Dendritic cell treated with granulocyte-macrophage colony-stimulating factor and Interleukin-4, amounts not matched to agents 40 ng/mL and 50 ng/mL, for 4 days (primary cell): ENCODE measurements around the gene SPATA31D4.

ENCODE experiments used
- H3K27ac Mint-ChIP-seq: one replicate; pipeline ENCODE4 v1.8.0; 2022; ENCODE audit warnings: mild to moderate bottlenecking, mixed read lengths
- H3K27me3 Mint-ChIP-seq: one replicate; pipeline ENCODE4 v1.8.0; 2022; ENCODE audit warnings: mild to moderate bottlenecking, mixed read lengths
- H3K36me3 Mint-ChIP-seq: one replicate; pipeline ENCODE4 v1.8.0; 2022; ENCODE audit warnings: low read depth, mixed read lengths
- H3K4me1 Mint-ChIP-seq: one replicate; pipeline ENCODE4 v1.8.0; 2022; ENCODE audit warnings: low read depth, mixed read lengths
- H3K4me3 Mint-ChIP-seq: one replicate; pipeline ENCODE4 v1.8.0; 2022; ENCODE audit warnings: mild to moderate bottlenecking, moderate library complexity, mixed read lengths
- H3K9me3 Mint-ChIP-seq: one replicate; pipeline ENCODE4 v1.8.0; 2022; ENCODE audit warnings: mixed read lengths
- intact Hi-C: fragments of 100-400 bp; cut with micrococcal nuclease; formaldehyde crosslinking; loops from one replicate; pipeline ENCODE4 v1.15.0; 2022

The SPATA31D4 gene

DNA sequence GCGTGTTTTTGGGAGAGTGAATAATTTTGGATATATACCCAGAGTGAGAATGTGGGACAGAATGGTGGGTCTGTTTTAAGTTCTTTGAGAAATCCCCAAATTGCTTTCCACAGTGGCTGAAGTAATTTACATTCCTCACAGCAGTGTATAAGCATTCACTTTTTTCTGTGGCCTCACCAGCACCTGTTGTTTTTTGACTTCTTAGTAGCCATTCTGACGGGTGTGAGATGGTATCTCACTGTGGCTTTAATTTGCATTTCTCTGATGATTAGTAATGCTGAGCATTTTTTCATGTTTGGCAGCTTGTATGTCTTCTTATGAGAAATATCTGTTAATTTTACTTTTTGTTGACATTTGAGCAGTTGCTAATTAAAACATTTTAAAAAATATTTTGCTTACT is 51.0 kb downstream of the SPATA31D4 start:
- intact Hi-C loops: no loop called here
- Mint-ChIP-seq H3K27ac (no peak overlapping the region), H3K4me1 (no peaks in the 10 kb centered on the region), H3K4me3 (no peak overlapping the region), H3K27me3 (no peaks in the 10 kb centered on the region), H3K36me3 (no peaks in the 10 kb centered on the region), H3K9me3 (peaks cover 27% of the 10 kb centered on the region)

DNA sequence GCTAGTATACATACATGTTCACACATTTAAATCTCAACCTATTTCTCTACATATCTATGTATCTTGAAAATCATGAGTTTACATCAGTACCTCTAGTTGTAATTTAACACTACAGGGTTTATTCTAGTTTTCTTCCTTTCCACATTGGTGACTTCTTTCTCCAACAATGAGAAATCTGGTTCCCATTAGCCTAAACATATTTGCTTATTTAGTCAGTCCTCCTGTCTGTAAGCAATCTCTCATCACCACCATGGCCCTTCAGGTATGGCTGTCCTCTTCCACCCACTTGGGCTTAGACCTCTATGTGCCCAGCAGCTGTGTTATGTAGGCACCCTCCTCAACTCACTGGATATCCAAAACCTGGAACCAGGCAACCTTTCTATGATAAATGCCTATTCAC is 52.3 kb downstream of the SPATA31D4 start:
- Mint-ChIP-seq H3K36me3 (no peaks in the 10 kb centered on the region), H3K4me3 (no peak overlapping the region), H3K27me3 (no peaks in the 10 kb centered on the region), H3K9me3 (peaks cover 18% of the 10 kb centered on the region), H3K27ac (no peak overlapping the region), H3K4me1 (no peaks in the 10 kb centered on the region)
- intact Hi-C loops: no loop called here

GRCh38 chr9:81981883-81982282 is 53.7 kb downstream of the SPATA31D4 start:
- no peak overlapping the region for H3K4me3 Mint-ChIP-seq
- intact Hi-C loops: no loop called here
- no peaks in the 10 kb centered on the region for H3K4me1 Mint-ChIP-seq
- H3K9me3 Mint-ChIP-seq: peaks cover 14% of the 10 kb centered on the region
- no peak overlapping the region for H3K27ac Mint-ChIP-seq
- H3K27me3 Mint-ChIP-seq: no peaks in the 10 kb centered on the region
- H3K36me3 Mint-ChIP-seq: no peaks in the 10 kb centered on the region
